ENCODE results near the gene ONECUT2.

ONECUT2 gene

GRCh38 chr18:57423821-57424220 is 11.4 kb upstream of the ONECUT2 start:
- no peaks in the 10 kb centered on the region for H3K36me3 ChIP-seq (ENCODE audit: insufficient read depth, low read depth, low read length)
- H3K4me1 ChIP-seq (ENCODE audit: insufficient read depth, low read length), result no peaks in the 10 kb centered on the region
- H3K27me3 ChIP-seq (ENCODE audit: insufficient read depth, low read length), result peaks cover 52% of the 10 kb centered on the region
- H3K9ac ChIP-seq (ENCODE audit: low read depth, low read length), result no peak overlapping the region
- no peak overlapping the region for H3K27ac ChIP-seq (ENCODE audit: low read length)
- no peaks in the 10 kb centered on the region for H3K9me3 ChIP-seq (ENCODE audit: insufficient read depth, low read depth, low read length)
- no peak overlapping the region for H3K4me3 ChIP-seq (ENCODE audit: low read length)

- Histone ChIP-seq H3K4me3 (ENCODE audit: low read length) (no peak overlapping the region), H3K4me1 (ENCODE audit: insufficient read depth, low read length) (peaks cover 12% of the 10 kb centered on the region; the same call in 1 of the 2 replicates), H3K27me3 (ENCODE audit: insufficient read depth, low read length) (peaks cover 64% of the 10 kb centered on the region), H3K9ac (ENCODE audit: low read depth, low read length) (no peak overlapping the region), H3K9me3 (ENCODE audit: insufficient read depth, low read depth, low read length) (no peaks in the 10 kb centered on the region), H3K36me3 (ENCODE audit: insufficient read depth, low read depth, low read length) (no peaks in the 10 kb centered on the region), H3K27ac (ENCODE audit: low read length) (no peak overlapping the region)
These were observed 10.1 kb upstream of the ONECUT2 start for GRCh38 chr18:57425096-57425495.

GRCh38 chr18:57426187-57426586 is 9.0 kb upstream of the ONECUT2 start:
- H3K4me3 ChIP-seq (ENCODE audit: low read length), result no peak overlapping the region
- H3K9ac ChIP-seq (ENCODE audit: low read depth, low read length), result no peak overlapping the region
- H3K27ac ChIP-seq (ENCODE audit: low read length), result no peak overlapping the region
- H3K36me3 ChIP-seq (ENCODE audit: insufficient read depth, low read depth, low read length), result no peaks in the 10 kb centered on the region
- peaks cover 75% of the 10 kb centered on the region for H3K27me3 ChIP-seq (ENCODE audit: insufficient read depth, low read length)
- no peaks in the 10 kb centered on the region for H3K9me3 ChIP-seq (ENCODE audit: insufficient read depth, low read depth, low read length)
- H3K4me1 ChIP-seq (ENCODE audit: insufficient read depth, low read length), result peaks cover 17% of the 10 kb centered on the region; the same call in 1 of the 2 replicates

GRCh38 chr18:57427429-57428201 is 7.6 kb upstream of the ONECUT2 start:
- peaks cover 90% of the 10 kb centered on the region for H3K27me3 ChIP-seq (ENCODE audit: insufficient read depth, low read length)
- H3K4me3 ChIP-seq (ENCODE audit: low read length), result peak overlapping the region; percentile 63; the same call in 1 of the 2 replicates
- no peak overlapping the region for H3K27ac ChIP-seq (ENCODE audit: low read length)
- H3K9ac ChIP-seq (ENCODE audit: low read depth, low read length), result peak overlapping the region; percentile 63; the same call in 1 of the 2 replicates
- H3K4me1 ChIP-seq (ENCODE audit: insufficient read depth, low read length), result peaks cover 27% of the 10 kb centered on the region; the same call in 1 of the 2 replicates
- no peaks in the 10 kb centered on the region for H3K9me3 ChIP-seq (ENCODE audit: insufficient read depth, low read depth, low read length)
- H3K36me3 ChIP-seq (ENCODE audit: insufficient read depth, low read depth, low read length), result no peaks in the 10 kb centered on the region

DNA sequence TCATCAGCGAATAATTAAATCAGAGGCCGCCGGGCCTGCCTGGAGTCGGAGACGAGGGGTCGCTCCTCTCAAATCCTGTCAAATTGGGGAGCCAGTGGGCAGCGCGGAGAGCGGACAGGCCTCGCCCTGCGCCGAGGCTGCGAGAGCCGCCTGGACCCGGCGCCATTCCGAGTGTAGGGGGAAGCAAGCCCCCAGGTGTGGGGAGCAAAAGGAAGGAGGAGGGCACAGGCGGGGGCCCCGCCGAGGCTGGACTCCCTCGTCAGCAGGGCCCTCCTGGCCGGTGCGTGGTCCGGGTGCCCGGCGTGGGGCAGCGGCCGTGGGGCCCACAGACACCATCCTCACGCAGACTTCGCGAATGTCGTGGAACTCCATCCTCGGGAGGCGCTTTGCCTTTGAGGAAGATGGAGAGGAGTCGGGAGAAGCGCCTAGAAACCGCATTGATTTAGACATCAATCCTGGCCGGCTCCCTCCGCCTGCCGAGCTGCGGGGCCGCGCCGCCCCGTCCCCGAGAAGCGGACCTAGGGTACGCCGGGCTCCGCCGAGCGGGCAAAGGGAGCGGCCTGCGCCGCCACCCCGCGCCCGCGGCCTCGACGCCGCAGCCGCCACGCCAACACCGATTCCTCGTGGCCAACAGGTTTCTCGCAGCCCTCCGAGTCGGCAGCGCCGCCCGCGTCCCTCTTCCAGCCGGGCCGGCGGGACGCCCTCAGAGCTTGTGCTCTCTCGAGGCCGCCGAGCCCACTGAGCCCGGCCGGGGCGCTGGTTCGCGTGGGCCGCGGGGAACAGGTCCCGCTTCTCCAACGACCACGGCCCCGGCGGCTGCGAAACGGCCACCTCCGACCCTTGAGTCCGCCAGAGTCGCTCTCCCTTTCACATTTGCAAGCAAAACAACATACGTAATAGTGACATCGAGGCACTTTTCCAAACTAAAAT is 6.7 kb upstream of the ONECUT2 start:
- H3K4me3 ChIP-seq (ENCODE audit: low read length), result peak overlapping the region; percentile 63; the same call in 1 of the 2 replicates
- H3K27me3 ChIP-seq (ENCODE audit: insufficient read depth, low read length), result peaks cover 98% of the 10 kb centered on the region
- H3K27ac ChIP-seq (ENCODE audit: low read length), result no peak overlapping the region
- peaks cover 34% of the 10 kb centered on the region for H3K4me1 ChIP-seq (ENCODE audit: insufficient read depth, low read length)
- no peaks in the 10 kb centered on the region for H3K36me3 ChIP-seq (ENCODE audit: insufficient read depth, low read depth, low read length)
- H3K9me3 ChIP-seq (ENCODE audit: insufficient read depth, low read depth, low read length), result no peaks in the 10 kb centered on the region
- H3K9ac ChIP-seq (ENCODE audit: low read depth, low read length), result no peak overlapping the region; the same call in 1 of the 2 replicates

GRCh38 chr18:57429167-57430078 is 5.8 kb upstream of the ONECUT2 start:
- Histone ChIP-seq H3K9me3 (ENCODE audit: insufficient read depth, low read depth, low read length) (no peaks in the 10 kb centered on the region; the same call in 1 of the 2 replicates), H3K4me3 (ENCODE audit: low read length) (peak overlapping the region; percentile 63), H3K4me1 (ENCODE audit: insufficient read depth, low read length) (peaks cover 40% of the 10 kb centered on the region), H3K36me3 (ENCODE audit: insufficient read depth, low read depth, low read length) (no peaks in the 10 kb centered on the region), H3K27ac (ENCODE audit: low read length) (no peak overlapping the region), H3K27me3 (ENCODE audit: insufficient read depth, low read length) (peaks cover 100% of the 10 kb centered on the region), H3K9ac (ENCODE audit: low read depth, low read length) (no peak overlapping the region)

DNA sequence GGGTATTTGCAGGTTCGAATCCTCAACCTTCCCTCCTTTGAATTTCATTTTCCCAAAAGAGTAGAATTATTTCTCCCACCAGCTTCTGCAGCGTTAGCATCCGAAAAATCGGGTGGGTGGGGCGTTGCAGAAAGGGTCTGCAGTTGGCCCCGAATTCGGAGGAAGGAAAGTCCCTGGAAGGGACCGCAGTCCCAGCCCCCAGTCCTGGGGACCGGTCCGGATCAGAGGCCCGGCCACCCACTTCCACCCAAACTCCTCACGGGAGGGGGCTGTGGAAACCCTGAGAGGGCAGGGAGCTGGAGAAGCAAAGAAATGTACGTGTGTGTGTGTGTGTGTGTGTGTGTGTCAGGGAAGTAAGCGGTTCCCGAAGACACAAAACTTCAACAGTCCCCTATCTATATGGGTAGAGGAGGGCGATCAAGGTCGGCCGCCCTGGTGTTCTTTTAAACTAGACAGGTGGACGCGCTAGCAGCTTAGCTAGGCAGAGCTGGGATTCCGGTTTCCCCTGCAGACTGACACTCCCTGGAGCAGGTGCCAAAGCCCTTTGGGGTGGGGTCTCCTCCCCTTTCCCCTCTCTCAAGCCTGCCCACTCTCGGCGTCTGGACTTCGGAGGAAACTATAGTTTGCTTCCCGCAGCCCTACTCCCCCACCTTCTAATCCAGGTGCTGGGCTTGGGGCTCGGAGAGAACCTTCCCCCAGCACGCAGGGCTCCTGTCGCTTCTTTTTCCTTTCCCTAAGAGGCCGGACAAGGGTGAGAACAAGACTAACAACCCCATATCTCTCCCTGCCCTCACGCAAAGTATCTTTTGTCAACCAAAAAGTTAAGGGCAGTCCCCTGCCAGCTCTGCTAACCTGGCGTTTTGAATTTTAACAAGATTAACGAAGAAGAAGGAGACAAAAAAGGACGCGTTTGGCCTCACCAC is 4.8 kb upstream of the ONECUT2 start:
- Histone ChIP-seq H3K9me3 (ENCODE audit: insufficient read depth, low read depth, low read length) (no peaks in the 10 kb centered on the region; the same call in 1 of the 2 replicates), H3K27ac (ENCODE audit: low read length) (no peak overlapping the region), H3K27me3 (ENCODE audit: insufficient read depth, low read length) (peaks cover 97% of the 10 kb centered on the region), H3K4me3 (ENCODE audit: low read length) (peak overlapping the region; percentile 60), H3K4me1 (ENCODE audit: insufficient read depth, low read length) (peaks cover 41% of the 10 kb centered on the region), H3K9ac (ENCODE audit: low read depth, low read length) (no peak overlapping the region), H3K36me3 (ENCODE audit: insufficient read depth, low read depth, low read length) (no peaks in the 10 kb centered on the region)

- peaks cover 93% of the 10 kb centered on the region for H3K27me3 ChIP-seq (ENCODE audit: insufficient read depth, low read length)
- H3K4me3 ChIP-seq (ENCODE audit: low read length), result peak overlapping the region; percentile 60; the same call in 1 of the 2 replicates
These were observed 4.2 kb upstream of the ONECUT2 start for GRCh38 chr18:57431002-57431382.

DNA sequence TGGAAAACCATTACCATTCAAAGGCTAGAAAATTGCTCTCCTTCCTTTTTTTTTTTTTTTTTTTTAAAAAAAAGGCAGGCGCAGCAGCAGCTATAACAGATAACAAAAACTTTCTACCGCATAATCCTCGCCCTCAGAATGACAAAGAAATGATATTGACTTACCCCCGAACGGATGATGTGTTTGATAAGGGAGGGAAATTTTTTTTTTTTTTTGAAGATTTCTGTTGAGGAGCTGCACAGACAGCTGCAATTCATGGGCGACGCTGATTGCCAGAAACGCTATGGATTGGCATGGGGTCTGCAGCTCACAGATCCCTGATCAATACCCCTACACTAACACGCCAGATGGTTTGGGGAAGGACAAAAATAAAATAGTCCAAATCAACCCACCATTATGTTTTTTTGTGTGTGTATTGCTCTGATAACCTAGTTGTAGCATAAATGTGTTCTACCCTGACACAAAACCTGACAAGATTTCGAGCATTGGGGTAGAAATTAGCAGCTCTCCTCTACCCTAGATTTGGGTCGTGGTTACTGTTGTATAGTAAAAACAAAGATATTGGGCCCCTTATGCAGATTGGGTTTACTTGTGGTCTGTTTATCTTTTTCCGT is 3.6 kb upstream of the ONECUT2 start:
- Histone ChIP-seq H3K4me1 (ENCODE audit: insufficient read depth, low read length) (peaks cover 41% of the 10 kb centered on the region), H3K36me3 (ENCODE audit: insufficient read depth, low read depth, low read length) (no peaks in the 10 kb centered on the region), H3K9me3 (ENCODE audit: insufficient read depth, low read depth, low read length) (no peaks in the 10 kb centered on the region; the same call in 1 of the 2 replicates), H3K27me3 (ENCODE audit: insufficient read depth, low read length) (peaks cover 93% of the 10 kb centered on the region), H3K27ac (ENCODE audit: low read length) (no peak overlapping the region), H3K4me3 (ENCODE audit: low read length) (peak overlapping the region; percentile 60; the same call in 1 of the 2 replicates), H3K9ac (ENCODE audit: low read depth, low read length) (no peak overlapping the region)

More at GRCh38 chr18:57431002-57431382, 4.2 kb upstream of the ONECUT2 start:
- no peak overlapping the region for H3K9ac ChIP-seq (ENCODE audit: low read depth, low read length)
- H3K36me3 ChIP-seq (ENCODE audit: insufficient read depth, low read depth, low read length), result no peaks in the 10 kb centered on the region
- peaks cover 41% of the 10 kb centered on the region for H3K4me1 ChIP-seq (ENCODE audit: insufficient read depth, low read length)
- H3K27ac ChIP-seq (ENCODE audit: low read length), result no peak overlapping the region
- H3K9me3 ChIP-seq (ENCODE audit: insufficient read depth, low read depth, low read length), result no peaks in the 10 kb centered on the region; the same call in 1 of the 2 replicates

- H3K27me3 ChIP-seq (ENCODE audit: insufficient read depth, low read length), result peaks cover 93% of the 10 kb centered on the region
- no peak overlapping the region for H3K4me3 ChIP-seq (ENCODE audit: low read length)
- H3K36me3 ChIP-seq (ENCODE audit: insufficient read depth, low read depth, low read length), result no peaks in the 10 kb centered on the region
- no peak overlapping the region for H3K27ac ChIP-seq (ENCODE audit: low read length)
- H3K9ac ChIP-seq (ENCODE audit: low read depth, low read length), result no peak overlapping the region
- H3K4me1 ChIP-seq (ENCODE audit: insufficient read depth, low read length), result peaks cover 41% of the 10 kb centered on the region
- no peaks in the 10 kb centered on the region; the same call in 1 of the 2 replicates for H3K9me3 ChIP-seq (ENCODE audit: insufficient read depth, low read depth, low read length)
These were observed 3.0 kb upstream of the ONECUT2 start for GRCh38 chr18:57432140-57432539.
